Stimulated activated CD8-positive, alpha-beta memory T cell treated with anti-CD3 and anti-CD28 coated beads, Interleukin-12 subunit alpha, Interleukin-12 subunit beta, amount 100 ng/mL, for 1 hour (primary cell): ENCODE data around the gene SHH.

Source experiments
- DNase-seq: peaks from one replicate; pipeline ENCODE4 v3.0.0-alpha.2; 2020; ENCODE audit warnings: low read depth

The SHH gene

DNA sequence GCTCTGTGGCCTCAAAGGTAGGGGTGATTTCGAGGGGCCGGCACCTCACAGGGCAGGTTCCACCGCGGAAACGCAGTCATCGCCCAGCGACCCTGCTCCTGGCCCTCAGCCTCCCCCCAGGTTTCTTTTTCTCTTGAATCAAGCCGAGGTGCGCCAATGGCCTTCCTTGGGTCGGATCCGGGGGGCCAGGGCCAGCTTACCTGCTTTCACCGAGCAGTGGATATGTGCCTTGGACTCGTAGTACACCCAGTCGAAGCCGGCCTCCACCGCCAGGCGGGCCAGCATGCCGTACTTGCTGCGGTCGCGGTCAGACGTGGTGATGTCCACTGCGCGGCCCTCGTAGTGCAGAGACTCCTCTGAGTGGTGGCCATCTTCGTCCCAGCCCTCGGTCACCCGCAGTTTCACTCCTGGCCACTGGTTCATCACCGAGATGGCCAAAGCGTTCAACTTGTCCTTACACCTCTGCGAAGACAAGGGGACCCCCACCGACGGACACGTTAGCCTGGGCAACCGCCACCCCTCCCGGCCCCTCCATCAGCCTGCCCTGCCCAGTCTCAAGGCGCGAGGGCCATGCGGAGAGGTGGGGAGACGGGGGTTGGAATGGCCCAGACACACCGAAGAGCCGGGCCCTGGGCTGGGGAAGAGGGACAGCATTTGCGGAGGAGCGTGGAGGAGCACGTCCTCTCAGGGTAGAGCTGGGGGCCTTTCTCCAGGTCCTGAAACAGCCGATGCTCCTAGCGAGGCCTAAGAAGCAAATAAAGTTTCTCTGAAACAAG is 6.0 kb downstream of the SHH start:
- DNase-seq: no peak

DNA sequence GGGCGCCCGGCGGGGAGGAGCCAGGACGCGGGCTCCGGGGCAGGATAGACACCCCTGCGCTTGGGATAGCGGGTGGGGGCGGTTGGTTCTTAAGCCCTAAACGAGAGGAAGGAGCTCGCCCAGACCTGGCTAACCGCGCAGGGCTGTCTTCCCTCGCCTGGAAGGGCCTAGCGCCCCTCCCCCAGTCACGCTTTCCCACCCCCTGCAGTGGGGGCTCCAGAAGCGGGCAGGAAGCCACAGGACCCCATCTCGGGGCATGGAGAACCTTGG is 6.5 kb downstream of the SHH start:
- DNase-seq: no peak

DNA sequence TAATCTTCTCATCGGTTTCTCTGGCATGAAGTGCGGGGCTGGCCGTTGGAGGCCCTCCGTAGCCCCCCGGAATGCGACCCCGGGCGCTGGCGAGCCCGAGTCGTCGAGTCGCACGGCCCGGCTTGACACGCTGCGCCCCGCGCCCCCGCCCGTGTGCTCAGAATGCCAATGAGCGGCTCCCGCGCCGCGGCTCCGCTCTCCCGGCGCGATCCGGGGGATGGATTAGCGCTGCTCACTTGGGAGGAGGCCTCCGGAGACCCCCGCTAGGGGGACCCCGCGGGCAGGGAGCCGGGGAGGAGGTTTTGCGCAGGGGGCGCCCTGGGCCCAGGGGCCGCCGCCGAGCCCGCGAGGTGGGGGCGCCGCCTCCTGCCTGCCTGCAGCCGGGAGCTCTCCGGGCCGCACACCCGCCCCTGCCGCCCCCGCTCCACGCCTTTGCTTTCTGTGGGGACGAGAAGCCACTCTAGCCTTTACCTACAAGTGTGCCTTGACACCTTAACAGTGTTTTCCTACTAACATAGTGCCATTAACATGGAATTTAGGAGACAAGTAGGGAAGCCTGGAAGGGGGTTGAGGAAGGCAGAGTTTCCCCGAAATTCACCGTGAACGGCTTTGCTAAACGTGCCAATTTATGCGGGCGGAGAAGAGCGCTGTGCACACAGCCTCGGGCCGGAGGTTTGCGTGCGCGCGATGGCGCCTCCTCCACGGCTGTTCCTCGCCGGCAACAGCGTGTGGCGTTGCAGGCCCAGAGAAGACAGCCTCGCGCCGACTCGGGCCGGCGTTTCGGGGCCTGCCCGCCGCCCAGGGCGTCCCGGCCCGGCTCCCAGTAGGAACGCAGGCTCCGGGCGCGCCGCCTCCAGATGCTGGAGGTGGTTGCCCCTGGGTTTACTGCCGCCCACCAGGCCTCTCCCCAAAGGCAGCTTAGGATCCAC is 7.1 kb downstream of the SHH start:
- no peak for DNase-seq

DNA sequence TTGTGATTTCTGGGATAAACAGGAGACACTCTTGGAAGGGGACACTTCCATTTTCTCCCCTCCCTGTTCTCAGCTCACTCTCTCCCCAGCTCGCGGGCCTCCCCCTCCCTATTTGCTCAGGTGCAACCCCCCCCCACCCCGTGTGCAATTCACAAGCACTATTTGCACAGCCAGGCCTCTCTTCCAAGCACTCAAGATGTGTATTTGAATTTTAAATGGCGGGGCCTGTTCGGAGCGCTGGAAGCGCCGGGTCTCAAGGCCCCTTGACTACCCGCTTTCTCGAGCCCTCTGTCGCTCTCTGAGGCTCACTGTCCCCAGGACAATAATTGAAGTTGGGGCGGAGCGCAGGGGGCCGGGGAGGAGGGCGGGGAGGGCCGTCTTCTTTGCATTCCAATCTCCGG is 7.8 kb downstream of the SHH start:
- no peak for DNase-seq

DNA sequence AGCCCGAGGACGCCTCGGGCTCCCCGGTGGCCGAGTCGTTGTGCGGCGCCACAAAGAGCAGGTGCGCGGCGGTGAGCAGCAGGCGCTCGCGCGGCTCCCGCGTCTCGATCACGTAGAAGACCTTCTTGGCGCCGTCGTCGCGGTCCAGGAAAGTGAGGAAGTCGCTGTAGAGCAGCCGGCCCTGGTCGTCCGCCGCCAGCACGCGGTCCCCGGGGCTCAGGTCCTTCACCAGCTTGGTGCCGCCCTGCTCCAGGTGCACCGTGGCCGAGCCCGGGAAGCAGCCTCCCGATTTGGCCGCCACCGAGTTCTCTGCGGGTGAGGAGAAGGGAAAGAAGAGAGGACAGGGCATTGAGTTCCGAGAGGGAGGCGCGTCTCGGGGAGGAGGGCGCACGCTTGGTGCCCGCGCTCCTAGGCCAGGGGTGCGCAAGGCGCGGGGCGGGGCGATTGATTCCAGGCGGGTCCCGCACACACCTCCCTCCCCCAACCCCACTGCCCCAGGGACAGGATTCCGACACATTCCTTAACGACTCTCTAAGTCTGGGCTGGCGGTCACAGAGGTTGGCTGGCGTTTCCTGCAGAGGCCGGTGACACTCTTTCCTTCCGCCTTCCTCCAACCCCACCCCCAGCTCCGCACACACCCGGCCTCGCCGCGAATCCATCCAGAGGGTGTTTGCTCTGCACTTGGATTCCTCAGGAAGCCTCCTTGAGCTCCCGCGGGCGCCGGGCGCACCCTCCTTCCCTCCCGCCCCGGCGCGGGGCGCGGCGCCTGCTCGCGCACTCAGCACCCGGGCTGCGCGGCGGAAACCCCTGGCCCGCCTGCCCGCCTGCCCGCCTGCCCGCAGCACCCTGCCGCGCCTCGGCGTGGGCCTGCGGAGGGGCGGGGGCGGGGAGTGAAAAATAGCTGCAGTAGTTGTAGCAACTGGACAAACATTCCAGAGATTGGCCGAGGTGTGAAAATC is 8.6 kb downstream of the SHH start:
- DNase-seq: no peak

DNA sequence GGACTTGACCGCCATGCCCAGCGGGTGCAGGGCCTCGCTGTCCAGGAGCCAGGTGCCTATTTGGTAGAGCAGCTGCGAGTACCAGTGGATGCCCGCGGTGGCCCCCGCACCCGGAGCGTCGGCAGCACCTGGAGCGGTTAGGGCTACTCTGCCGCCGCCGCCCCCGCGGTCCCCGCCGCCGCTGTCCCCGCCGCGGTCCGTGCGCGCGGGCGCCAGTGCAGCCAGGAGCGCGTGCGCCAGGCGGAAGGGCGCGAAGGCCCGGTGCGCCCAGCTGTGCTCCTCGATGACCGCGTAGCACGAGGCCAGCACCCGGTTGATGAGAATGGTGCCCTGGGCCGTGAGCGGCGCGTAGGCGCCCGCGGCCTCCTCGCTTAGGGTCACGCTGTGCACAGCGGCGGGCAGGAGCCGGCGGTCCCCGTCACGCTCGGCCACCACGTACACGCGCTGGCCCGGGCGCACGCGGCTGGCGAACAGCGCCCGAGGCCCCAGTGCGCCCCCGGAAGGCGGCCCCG is 9.3 kb downstream of the SHH start:
- DNase-seq: no peak

DNA sequence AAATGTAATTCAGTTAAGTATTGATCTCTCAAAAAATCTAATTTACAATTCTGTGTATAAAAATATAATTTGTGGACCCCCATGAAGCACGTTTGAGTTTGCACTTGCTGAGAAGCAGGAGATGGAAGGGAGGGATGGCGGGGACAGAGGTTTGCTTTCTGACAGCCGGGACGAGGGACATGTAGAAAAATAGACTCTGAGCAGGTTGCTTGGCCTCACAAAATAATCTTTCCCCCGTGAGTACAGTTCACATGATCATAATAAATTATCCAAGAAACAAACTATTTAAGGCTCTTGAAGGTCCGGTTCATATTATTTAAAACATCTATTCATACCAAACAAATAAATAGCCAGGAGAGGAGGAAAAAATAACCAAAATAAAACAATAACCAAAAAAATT is 10.0 kb downstream of the SHH start:
- DNase-seq: no peak

DNA sequence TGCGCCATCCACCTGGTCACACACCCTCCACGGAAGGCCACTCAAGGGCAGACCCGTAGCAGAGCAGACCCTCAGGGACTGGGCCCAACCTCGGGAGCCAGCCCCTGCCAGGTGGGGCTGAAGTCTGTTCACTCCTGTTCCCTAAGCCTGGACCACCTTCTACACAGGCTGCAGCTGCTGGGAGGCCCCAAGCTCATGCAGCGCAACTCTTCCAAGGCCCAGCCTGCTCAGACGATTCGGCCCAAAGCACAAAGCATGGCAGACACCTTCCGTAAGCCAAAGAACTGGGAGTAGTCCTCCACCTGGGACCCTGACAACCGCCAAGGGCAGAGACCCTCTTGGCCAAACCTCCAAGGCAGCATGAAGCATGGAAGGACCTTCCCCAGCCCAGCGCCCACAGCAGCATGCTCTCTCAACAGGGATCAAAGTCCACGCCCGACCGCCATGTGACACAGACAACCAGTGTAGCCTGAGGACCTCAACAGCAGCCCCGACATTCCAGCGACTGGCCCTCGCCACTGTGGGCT is 11.5 kb downstream of the SHH start:
- DNase-seq: no peak

DNA sequence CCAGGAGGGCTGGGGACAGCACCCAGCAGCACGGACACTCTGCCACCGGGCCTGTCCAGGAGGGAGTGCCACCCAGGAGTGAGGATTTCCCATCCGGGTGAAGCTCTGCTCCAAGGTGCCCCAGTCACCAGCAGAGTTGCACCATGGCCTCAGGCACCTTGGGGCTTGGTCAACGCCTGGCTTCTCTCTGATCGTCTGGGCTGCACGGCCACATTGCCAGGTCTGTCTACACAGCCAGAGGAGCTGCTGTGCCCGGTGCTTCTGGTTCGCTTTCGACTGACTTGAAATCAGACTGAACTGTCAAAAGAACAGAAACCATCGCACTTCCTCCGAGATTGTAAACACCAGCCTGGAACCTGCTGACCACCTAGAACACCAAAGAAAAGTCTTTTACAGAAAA is 12.0 kb downstream of the SHH start:
- no peak for DNase-seq

DNA sequence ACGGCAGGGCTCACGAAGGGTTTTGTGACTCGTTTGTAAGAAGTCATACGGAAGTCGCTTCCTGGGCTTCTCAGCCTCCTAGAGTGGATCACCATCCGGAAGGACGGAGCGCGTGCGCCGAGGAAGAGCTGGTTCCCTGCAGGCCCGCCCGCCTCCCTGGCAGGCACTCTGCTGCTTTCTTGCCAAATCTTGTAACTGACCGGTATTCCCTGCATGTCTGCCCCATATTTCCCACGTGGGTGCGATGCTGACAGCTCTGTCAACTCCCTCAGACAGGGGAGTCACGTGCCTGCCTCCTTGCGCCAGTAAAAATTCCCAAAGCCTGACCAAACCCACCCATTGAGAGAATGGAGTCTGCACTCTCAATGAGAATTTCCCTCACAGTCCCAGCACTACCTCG is 12.7 kb downstream of the SHH start:
- no peak for DNase-seq

DNA sequence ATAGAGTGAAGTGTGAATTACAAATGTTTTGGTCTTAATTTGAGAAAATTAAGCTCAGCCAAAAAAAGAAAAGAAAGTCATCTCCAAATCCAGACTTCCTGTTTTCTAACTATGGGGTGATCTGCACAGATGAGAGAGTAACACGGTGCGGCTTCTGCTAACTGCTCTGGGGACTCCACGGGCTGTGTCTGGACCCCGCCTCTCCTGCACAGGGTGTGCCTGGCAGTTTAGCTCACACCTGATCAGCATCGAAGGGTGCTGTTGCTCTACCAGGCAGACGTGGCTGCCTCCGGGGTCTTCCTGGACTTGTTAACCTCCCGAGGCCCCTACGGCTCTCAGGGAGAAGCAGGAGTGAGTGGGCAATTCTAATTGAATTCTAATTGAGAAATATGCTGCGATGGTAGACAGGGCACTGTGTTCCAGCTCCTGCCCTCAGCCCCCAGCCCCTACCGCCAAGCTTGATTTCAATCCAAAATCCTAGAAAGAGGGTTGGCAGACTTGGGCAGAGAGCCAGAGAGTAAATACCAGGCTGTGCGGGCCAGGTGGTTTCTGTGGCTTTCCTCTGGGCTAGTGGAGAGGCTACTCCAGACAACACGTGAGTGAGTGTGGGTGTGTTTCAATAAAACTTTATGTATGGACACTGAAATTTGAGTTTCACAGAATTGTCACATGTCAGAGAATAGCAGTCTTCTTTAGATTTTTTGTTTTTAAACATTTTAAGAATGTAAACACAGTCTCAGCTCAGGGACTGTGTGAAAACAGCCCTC is 13.4 kb downstream of the SHH start:
- DNase-seq: no peak

DNA sequence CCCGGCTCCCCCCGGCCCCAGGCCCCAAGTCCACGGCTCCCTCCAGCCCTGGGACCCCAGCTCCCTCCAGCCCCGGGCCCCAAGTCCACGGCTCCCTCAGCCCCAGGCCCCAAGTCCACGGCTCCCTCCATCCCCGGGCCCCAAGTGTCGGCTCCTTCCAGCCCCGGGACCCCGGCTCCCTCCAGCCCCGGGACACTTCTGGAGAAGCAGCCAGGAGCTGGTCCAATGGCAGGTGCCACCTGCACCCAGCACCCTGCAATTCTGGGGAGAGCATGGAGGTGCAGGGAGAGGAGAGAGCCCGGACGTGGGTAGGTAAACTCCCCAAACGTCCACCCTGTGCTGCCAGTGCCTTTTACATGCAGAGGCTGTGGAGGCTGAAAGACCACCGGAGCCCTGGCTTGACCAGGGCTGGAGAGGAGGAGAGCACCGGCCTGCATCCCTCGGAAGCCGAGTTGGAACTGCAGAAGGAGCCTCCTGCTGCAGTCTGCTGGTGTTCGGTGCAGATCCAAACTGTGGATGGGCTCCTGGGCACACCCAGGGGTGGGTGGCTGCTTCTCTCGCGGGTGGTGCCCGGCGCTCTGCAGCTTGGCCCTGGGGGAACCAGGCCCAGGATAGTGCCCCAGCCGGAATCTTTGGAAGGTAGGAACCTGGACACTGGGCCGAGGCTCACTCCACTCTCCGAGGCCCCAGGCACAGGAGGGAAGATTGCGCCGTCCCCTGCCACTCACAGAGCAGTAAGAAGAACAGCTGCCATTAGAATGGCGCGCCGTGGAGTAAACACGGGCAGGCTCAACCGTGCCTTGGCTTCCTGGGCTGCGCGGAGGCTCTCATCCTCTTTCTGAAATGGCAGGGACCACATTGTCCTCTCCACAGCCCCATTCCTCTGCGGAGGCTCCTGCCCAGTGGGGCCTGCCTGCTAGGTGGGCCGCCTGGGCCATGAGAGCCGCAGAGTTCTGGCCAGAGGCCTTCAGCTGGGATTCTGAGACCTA is 14.7 kb downstream of the SHH start:
- DNase-seq: no peak

DNA sequence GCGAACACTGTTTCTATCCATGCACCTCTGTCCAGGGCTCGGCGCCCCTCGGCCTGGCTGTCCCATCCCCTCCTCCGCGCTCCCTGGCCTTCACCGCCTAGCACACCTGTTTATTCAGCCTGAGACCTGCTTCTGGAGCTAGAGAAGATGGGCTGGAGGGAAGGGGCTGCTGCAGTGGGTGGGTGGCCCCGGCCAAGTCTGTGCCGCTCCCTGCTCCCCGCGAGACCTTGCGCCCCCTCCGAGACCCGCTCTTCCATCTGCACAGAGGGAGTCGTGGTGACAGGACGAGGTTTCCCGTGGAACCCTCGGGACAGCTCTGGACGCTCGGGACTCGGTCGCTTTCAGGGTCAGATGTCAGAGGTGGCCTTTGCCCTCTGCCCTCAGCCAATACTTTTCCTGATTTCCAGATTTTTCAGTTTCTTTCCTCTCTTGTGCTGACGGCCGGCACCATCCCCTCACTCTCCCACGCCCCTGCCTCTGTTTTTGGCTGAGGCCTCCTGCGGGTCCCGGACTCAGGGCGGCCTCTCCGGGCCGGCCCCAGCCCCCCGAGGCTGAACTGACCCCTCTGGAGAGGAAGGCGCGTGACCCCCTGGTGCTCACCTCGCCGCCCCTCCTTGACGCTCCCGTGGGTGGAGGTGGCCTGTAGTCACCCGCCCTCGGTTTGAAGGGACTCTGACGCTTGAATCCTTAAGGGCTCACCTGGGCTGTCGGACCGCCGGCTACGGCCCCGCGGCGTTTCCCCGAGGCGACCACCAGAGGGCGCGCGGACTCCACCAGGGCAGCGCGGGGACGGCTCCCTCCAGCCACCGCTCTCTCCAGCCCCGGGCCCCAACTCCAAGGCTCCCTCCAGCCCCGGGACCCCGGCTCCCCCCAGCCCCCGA is 15.6 kb downstream of the SHH start:
- DNase-seq: peak; percentile 36

DNA sequence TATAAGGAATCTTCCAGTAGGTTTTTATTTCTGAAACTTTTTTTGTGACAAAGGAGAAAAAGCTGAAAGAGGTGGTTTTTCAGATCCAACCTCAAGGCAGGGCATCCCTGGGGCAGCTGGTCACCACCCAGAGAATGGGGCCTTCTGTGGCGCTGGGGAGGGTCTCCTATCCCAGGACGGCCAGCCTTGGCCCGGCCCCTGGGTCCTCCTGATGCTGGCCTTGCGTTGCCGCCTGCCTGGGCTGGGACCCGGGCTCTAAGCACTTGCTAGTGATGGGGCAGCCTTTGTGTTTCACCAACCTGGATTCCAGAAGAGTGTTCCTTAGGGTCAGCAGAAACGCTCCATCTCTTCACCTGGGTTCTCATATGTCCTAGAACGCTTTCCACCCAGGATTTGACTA is 16.3 kb downstream of the SHH start:
- DNase-seq: no peak

DNA sequence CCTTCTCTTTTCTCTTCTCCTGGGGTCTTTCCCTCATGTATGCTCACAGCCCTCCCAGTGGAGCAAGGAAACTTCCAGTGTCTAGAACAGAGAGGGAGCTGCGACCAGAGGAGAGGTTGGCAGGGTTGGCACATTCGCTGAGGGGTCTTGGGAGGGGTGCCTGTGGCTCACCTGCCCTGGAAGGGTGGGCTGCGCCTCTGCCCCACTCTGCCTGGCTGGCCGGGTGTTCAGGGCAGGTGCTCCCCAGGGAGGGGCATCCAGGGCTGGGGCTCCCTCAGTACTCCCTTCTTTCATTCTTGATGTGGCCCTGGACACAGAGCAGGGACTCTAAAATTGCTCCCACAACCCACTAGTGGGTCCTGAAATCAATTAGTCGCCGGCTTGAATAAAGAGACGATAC is 16.9 kb downstream of the SHH start:
- no peak for DNase-seq

DNA sequence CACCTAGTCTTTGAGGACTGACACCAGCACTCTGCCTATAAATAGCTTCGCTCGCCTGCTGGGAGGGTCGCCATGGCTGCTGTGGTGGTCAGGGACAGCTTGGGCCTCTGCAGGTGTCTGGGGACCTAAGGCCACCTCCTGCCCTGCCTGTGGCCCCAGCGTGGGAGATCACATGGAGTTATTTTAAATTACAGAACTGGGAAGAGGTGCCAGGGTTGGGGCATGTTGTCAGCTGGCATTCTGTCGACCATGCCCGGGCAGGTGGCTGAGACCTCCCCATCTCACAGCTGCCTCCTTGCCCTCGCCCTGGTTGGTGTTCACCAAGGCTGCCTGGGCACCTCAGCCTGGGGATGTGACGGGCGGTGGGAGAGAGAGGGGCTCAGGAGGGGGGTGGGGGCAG is 18.1 kb downstream of the SHH start:
- no peak for DNase-seq

DNA sequence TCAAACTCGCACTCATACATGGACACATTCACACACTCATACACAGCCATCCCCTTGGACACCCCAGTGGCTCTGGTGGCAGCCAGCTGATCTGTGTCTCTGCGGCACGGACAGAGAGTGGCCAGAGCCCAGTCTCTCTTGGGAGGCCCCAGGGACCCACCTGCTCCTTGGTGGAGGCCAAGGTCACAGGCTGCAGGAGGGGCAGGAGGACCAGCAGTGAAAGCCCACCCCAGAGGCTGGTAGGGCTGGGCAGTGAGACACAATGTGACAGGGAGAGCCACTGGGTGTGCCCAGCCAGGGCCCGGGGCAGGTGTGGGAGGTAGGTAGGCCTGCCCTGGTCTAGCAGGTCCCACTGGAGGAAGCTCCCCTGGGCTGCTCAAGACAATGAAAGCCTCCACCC is 18.5 kb downstream of the SHH start:
- no peak for DNase-seq

DNA sequence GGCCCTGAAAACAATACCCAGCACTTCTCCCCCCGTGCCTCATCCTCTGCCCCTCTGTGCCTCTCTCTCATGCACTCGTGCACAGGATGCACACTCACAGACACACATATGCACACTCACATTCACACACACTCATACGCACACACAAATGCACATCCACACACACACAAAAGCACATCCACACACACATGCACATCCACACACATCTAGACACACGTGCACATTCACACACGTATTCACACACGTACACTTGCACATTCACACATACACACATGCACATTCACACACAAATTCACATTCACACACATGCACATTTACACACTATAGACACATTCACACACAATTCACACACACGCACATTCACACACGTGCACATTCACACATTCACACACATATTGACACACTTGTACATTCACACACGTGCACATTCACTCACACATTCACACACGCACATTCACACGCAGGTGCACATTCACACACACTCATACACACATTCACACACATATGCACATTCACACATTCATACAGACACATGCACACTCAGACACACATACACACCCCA is 19.2 kb downstream of the SHH start:
- no peak for DNase-seq
